Ovary (tissue), 9 donors: ENCODE results near the gene NTNG2. TPM values are rescaled to one million over a fixed set of nuclear protein-coding genes. Genes with fewer than 3 reads are reported as not detected.

ENCODE experiments used
- DNase-seq, 5 donors: peaks; one replicate each; pipeline ENCODE4 v3.0.0-alpha.2; 2019 to 2020
- H3K27ac ChIP-seq, 2 donors: fragments of 200-600 bp; one replicate each; pipeline versions ENCODE4 v1.5.1 to v1.8.0; 2019 to 2022
- H3K27me3 ChIP-seq: fragments of 200-600 bp; one replicate; pipeline ENCODE4 v1.8.0; 2022
- H3K36me3 ChIP-seq: fragments of 200-600 bp; sonication (generic); one replicate; pipeline ENCODE4 v1.5.1; 2019
- H3K4me1 ChIP-seq: one replicate; pipeline ENCODE4 v1.8.1; 2013; ENCODE audit warnings: mild to moderate bottlenecking, moderate library complexity; ENCODE audit not compliant: insufficient read depth
- H3K4me3 ChIP-seq: fragments of 200-600 bp; sonication (generic); one replicate; pipeline ENCODE4 v1.5.1; 2017
- H3K9me3 ChIP-seq, 2 donors: fragments of 200-600 bp in 1 of 2; sonication (generic) in 1 of 2; one replicate each; pipeline versions ENCODE4 v1.5.1 to v1.8.1; 2013 to 2019; ENCODE audit warnings: mild to moderate bottlenecking in 1 of 2, moderate library complexity in 1 of 2
- CTCF ChIP-seq, 3 donors: fragments of 450-650 bp in 2 of 3; fragments of 200-600 bp in 1 of 3; IDR thresholded peaks; one replicate each; pipeline versions ENCODE4 v1.5.1 to v1.8.0; 2016 to 2022; ENCODE audit warnings: antibody characterized with exemption in 3 of 3, mild to moderate bottlenecking in 1 of 3
- EP300 ChIP-seq: sonication (generic); formaldehyde crosslinking; IDR thresholded peaks from one replicate; pipeline ENCODE4 v1.6.1; 2017; ENCODE audit warnings: antibody characterized with exemption
- POLR2A ChIP-seq: fragments of 450-650 bp; IDR thresholded peaks from one replicate; pipeline ENCODE4 v1.6.1; 2017; ENCODE audit warnings: antibody characterized with exemption, mild to moderate bottlenecking, moderate library complexity
- WGBS, 3 donors: extraction: QIAGEN DNeasy Blood & Tissue Kit in 1 of 3; methylation state at CpG; one replicate each; pipeline versions ENCODE4 v1.1.5 to v1.1.7; 2013 to 2017; 5-methylcytosine and 5-hydroxymethylcytosine counted together
- intact Hi-C, 4 donors: fragments of 100-400 bp; cut with DNase I; formaldehyde crosslinking; loops; one replicate each; pipeline versions ENCODE4 v1.11.0 to v1.15.1; 2022 to 2023
- polyA plus RNA-seq, 2 donors: library from polyadenylated mRNA; stranded (reverse); fragments of 200-250 nt in 1 of 2; fragments of 350-450 nt in 1 of 2; fragmentation: Illumina TruSeq in 1 of 2; extraction: RNeasy Lipid Tissue Mini Kit (QIAGEN cat#74804) in 1 of 2; gene quantifications; one replicate each; pipeline ENCODE4 v1.2.3, GENCODE V29; 2013 to 2014
- total RNA-seq, 7 donors: library from RNA; depleted of rRNA in 2 of 7; stranded (reverse); fragments of >200 nt in 2 of 7; fragmentation: NEBNext Ultra II Directional in 3 of 7; extraction: Animal tissue kit (Norgen Biotek cat#: 25700) in 3 of 7; gene quantifications; one replicate each; pipeline versions ENCODE4 v1.1.0 to v1.2.4, GENCODE V29; 2016 to 2023
- donor health status: DM: no; HTN: no; CAD: no; lungs with moderate emphysema.
- donor health status: DM: no; HTN: no; CAD: no.
- donor health status: Bipolar disorder and iron deficiency.
- donor health status: DM: yes; HTN: yes; CAD: no.
- donor health status: DM: no; HTN: no; CAD: no.
- donor health status: DM: yes; HTN: yes; CAD: no.

NTNG2 gene
- total and polyA plus RNA-seq, 9 donors, result 0.12 to 2.6 (median 0.81) TPM

- peaks cover 9% of the 10 kb centered on the region for H3K4me1 ChIP-seq
- no peak overlapping the region for H3K4me3 ChIP-seq
- WGBS, 3 donors, result 7 to 10% (median 9%) methylated on average over 16 of the region's 16 CpGs
- TF ChIP-seq POLR2A (no peak), CTCF (IDR thresholded peaks at IDR 0.05) (no peak), EP300 (no peak)
- H3K27me3 ChIP-seq, result peaks cover 5% of the 10 kb centered on the region
- DNase-seq, result peak in 1 of 5 donors; percentile 42
- intact Hi-C loops, result loop anchor here in 1 of 4 donors (10.0 kb wide), 1 partner anchor 70 kb away; no protein-coding TSS in a partner anchor
- H3K9me3 ChIP-seq, result no peaks in the 10 kb centered on the region
- H3K36me3 ChIP-seq, result no peaks in the 10 kb centered on the region
- no peak overlapping the region for H3K27ac ChIP-seq
Measured at GRCh38 chr9:132164604-132165362, 2.9 kb downstream of the NTNG2 start.

GRCh38 chr9:132166599-132166998 is 4.7 kb downstream of the NTNG2 start:
- intact Hi-C loops, result loop anchor here in 1 of 4 donors (10.0 kb wide), 1 partner anchor 68 kb away; no protein-coding TSS in a partner anchor
- WGBS, 3 donors, result 46 to 64% (median 57%) methylated on average over 16 to 19 of the region's 19 CpGs
- Histone ChIP-seq H3K4me3 (no peak overlapping the region), H3K9me3 (no peaks in the 10 kb centered on the region), H3K36me3 (no peaks in the 10 kb centered on the region), H3K27ac (no peak overlapping the region), H3K4me1 (peaks cover 6% of the 10 kb centered on the region), H3K27me3 (no peaks in the 10 kb centered on the region)
- DNase-seq, result no peak
- no peak for TF ChIP-seq CTCF (IDR thresholded peaks at IDR 0.05)
- no peak for TF ChIP-seq POLR2A
- TF ChIP-seq EP300, result no peak

- H3K4me1 ChIP-seq, result peaks cover 6% of the 10 kb centered on the region
- no peaks in the 10 kb centered on the region for H3K27me3 ChIP-seq
- H3K4me3 ChIP-seq, result no peak overlapping the region
- H3K27ac ChIP-seq, result no peak overlapping the region
- DNase-seq, result no peak
- no peaks in the 10 kb centered on the region for H3K36me3 ChIP-seq
- 33 to 55% (median 38%) methylated on average over 7 of the region's 7 CpGs for WGBS, 3 donors
- intact Hi-C loops, result loop anchor here in 1 of 4 donors (10.0 kb wide), 1 partner anchor 68 kb away; no protein-coding TSS in a partner anchor
- no peak for TF ChIP-seq EP300
- no peak for TF ChIP-seq POLR2A
- TF ChIP-seq CTCF (IDR thresholded peaks at IDR 0.05), result no peak
- no peaks in the 10 kb centered on the region for H3K9me3 ChIP-seq
Measured at GRCh38 chr9:132167192-132167591, 5.3 kb downstream of the NTNG2 start.

GRCh38 chr9:132168347-132168746 is 6.5 kb downstream of the NTNG2 start:
- no peak for TF ChIP-seq CTCF (IDR thresholded peaks at IDR 0.05)
- TF ChIP-seq POLR2A, result no peak
- TF ChIP-seq EP300, result no peak
- Histone ChIP-seq H3K9me3 (no peaks in the 10 kb centered on the region), H3K36me3 (no peaks in the 10 kb centered on the region), H3K27ac (no peak overlapping the region), H3K4me3 (no peak overlapping the region), H3K4me1 (no peaks in the 10 kb centered on the region), H3K27me3 (no peaks in the 10 kb centered on the region)
- intact Hi-C loops, result loop anchor here in 1 of 4 donors (10.0 kb wide), 1 partner anchor 66 kb away; no protein-coding TSS in a partner anchor
- DNase-seq, result no peak
- WGBS, 3 donors, result 47 to 51% (median 47%) methylated on average over 8 of the region's 8 CpGs
